ENCODE data around the gene RERE.

- no peak for TF ChIP-seq CTCF (IDR thresholded peaks at IDR 0.05)
- TF ChIP-seq POLR2A (IDR thresholded peaks at IDR 0.05) = no peak
Observed at GRCh38 chr1:8678673-8679394, 138.6 kb downstream of the RERE start.

All from heart left ventricle (tissue), 13 donors.